Measurements from ENCODE around the gene ADORA2B. TPM values are rescaled to one million over a fixed set of nuclear protein-coding genes. Genes with fewer than 3 reads are reported as not detected.

The ADORA2B gene
- total RNA-seq, 1 donor, result 11.6 TPM

Other genes starting within 250 kb of the ADORA2B start
- gene ZNF286A, start 245.4 kb upstream of the ADORA2B start, total RNA-seq, result 11.8 TPM
- gene TBC1D26, start 212.8 kb upstream of the ADORA2B start, total RNA-seq, result not detected
- 33.7 TPM for gene ZSWIM7, start 54.6 kb downstream of the ADORA2B start, total RNA-seq
- 98.6 TPM for gene TTC19, start 54.7 kb downstream of the ADORA2B start, total RNA-seq

Data from hematopoietic multipotent progenitor cell (in vitro differentiated cells).